Prostate gland (tissue), 2 donors: ENCODE data around the gene SCAMP3.

Source experiments
- POLR2A ChIP-seq: fragments of 450-650 bp; IDR thresholded peaks from one replicate; pipeline ENCODE4 v1.6.1; 2016; ENCODE audit warnings: antibody characterized with exemption, mild to moderate bottlenecking
- POLR2AphosphoS5 ChIP-seq: sonication (generic); formaldehyde crosslinking; IDR thresholded peaks from one replicate; pipeline ENCODE4 v1.6.1; 2017; ENCODE audit warnings: antibody characterized with exemption
- TF ChIP-seq, protein P1 (sequence below), 4 experiments: fragments of 200-600 bp in 2 of 4; fragments of 450-650 bp in 2 of 4; sonication (generic) in 2 of 4; IDR thresholded peaks; 1 replicate in 3 of 4; 2 replicates in 1 of 4; pipeline ENCODE4 v1.5.1; 2016 to 2019; ENCODE audit warnings: antibody characterized with exemption in 4 of 4, mild to moderate bottlenecking in 2 of 4, moderate library complexity in 2 of 4

DNA sequence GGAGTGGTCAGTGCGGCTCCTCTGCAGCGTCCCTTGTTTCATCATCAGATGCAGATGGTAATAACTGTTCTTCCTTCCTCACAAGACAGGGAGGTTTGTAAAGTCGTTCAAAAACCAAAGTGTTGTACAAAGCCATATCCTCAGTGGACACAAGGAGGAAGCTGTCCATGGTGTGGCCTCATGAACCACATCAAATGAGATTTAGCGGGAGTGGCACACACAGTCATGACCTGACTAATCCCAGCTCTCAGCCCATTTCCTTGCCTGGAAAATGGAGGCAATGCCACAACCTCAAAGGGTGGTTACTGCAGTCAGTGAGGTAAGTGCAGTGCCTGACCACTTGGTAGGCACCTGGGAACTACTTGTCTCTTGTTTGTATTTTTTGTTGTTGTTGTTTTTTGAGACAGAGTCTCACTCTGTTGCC, 20.3 kb downstream of the SCAMP3 start:
- TF ChIP-seq, protein P1, sequence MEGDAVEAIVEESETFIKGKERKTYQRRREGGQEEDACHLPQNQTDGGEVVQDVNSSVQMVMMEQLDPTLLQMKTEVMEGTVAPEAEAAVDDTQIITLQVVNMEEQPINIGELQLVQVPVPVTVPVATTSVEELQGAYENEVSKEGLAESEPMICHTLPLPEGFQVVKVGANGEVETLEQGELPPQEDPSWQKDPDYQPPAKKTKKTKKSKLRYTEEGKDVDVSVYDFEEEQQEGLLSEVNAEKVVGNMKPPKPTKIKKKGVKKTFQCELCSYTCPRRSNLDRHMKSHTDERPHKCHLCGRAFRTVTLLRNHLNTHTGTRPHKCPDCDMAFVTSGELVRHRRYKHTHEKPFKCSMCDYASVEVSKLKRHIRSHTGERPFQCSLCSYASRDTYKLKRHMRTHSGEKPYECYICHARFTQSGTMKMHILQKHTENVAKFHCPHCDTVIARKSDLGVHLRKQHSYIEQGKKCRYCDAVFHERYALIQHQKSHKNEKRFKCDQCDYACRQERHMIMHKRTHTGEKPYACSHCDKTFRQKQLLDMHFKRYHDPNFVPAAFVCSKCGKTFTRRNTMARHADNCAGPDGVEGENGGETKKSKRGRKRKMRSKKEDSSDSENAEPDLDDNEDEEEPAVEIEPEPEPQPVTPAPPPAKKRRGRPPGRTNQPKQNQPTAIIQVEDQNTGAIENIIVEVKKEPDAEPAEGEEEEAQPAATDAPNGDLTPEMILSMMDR (IDR thresholded peaks at IDR 0.05): no peak
- TF ChIP-seq POLR2A: no peak
- no peak for TF ChIP-seq POLR2AphosphoS5
